Uterus (tissue), 2 donors: ENCODE data around the gene TROAP.

ENCODE experiments used
- CTCF ChIP-seq, 4 experiments: fragments of 200-600 bp in 2 of 4; fragments of 450-650 bp in 2 of 4; sonication (generic) in 2 of 4; IDR thresholded peaks; one replicate each; pipeline ENCODE4 v1.5.1; 2016 to 2019; ENCODE audit warnings: antibody characterized with exemption in 4 of 4, mild to moderate bottlenecking in 2 of 4, moderate library complexity in 1 of 4
- POLR2A ChIP-seq, 2 donors: fragments of 450-650 bp; IDR thresholded peaks; one replicate each; pipeline ENCODE4 v1.6.1; 2016; ENCODE audit warnings: antibody characterized with exemption in 2 of 2, mild to moderate bottlenecking in 1 of 2, moderate library complexity in 1 of 2

- TF ChIP-seq CTCF (IDR thresholded peaks at IDR 0.05) (no peak), POLR2A (IDR thresholded peaks at IDR 0.05) (no peak)
Observed at GRCh38 chr12:49332891-49333371, 9.9 kb downstream of the TROAP start.
